ENCODE measurements around the gene UAP1L1. TPM values are rescaled to one million over a fixed set of nuclear protein-coding genes. Genes with fewer than 3 reads are reported as not detected.
A peak's percentile ranks its signal among the peaks of the same experiment; 100 is the strongest.

UAP1L1 gene
- total and polyA plus RNA-seq, 9 of the 15 experiments (the other 6 are each of a cell fraction or from before 2014, with no cell fraction given), result 0.20 to 8.6 (median 3.7) TPM

DNA sequence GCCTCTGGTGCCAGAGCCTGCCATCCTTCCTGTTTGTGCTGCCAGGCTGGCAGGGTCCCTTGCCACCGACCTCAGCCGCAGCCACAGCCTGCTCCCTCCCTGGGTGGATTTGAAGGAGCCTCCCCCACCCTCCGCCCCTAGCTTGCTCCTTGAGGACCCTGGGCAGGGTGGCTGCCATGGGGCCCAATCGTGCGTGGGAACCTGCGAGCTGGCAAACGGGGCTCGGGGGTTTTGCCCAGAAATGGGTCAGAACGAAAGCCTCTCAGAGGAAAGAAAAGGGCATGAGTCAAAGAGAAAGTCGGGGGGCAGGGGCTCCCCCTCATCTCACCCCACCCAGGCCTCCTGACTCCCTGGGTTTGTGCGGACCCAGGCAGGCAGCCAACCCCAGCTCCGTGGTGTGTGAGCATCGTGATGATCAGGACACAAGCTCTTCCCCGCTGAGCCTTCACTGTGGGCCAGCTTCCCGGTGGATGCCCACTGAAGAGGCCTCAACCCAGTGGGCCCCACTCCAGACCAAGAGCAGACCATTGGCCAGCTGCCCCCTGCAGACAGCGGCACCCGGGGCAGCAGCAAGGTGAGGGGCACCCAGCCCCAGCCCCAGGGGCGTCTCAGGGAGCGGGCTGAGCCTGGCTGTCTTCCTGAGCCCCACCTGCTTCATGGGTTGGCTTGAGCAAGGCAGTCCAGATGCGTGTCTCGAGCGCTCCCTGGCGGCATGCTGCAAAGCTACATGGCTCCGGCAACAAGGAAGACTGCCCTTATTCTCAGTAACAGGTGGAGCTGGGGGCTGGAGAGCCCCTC is 42.4 kb upstream of the UAP1L1 start:
- DNase-seq (ENCODE audit: extremely low read depth in 1 of 4, low spot score in 3 of 4) (peak; percentile 80 to 90 (median 81)), FAIRE-seq (peak; percentile 88), ATAC-seq (peak; percentile 98)
- Histone ChIP-seq H3K36me3 (ENCODE audit: control insufficient read depth, insufficient read depth, low read length) (no peaks in the 10 kb centered on the region), H3K4me2 (ENCODE audit: insufficient read depth, low read length) (no peak overlapping the region), H4K20me1 (replicated peaks; ENCODE audit: control insufficient read depth, insufficient read depth, low read length) (no peaks in the 10 kb centered on the region), H3K27ac (ENCODE audit: extremely low read depth, low read depth, low read length) (no peak overlapping the region), H3K9ac (ENCODE audit: insufficient read depth in 1 of 2, low read depth in 2 of 2, low read length in 2 of 2) (0 out of 4 replicates have a peak overlapping the region, but pooled peaks of 1 of the 2 experiments have one; percentile 63), H3K79me2 (ENCODE audit: control insufficient read depth, insufficient read depth, low read length) (no peaks in the 10 kb centered on the region), H3K4me3 (no peak overlapping the region), H3K9me3 (replicated peaks; ENCODE audit: control insufficient read depth, insufficient read depth, low read depth, low read length) (no peaks in the 10 kb centered on the region), H3K4me1 (replicated peaks in 1 of 2; ENCODE audit: control insufficient read depth in 2 of 2, insufficient read depth in 2 of 2, low read length in 2 of 2) (peaks cover 0 to 69% of the 10 kb centered on the region in 2 experiments; a peak in 3 of 5 replicates), H2AFZ (ENCODE audit: low read depth, low read length) (peak overlapping the region; percentile 54; the same call in 1 of the 2 replicates), H3K9me1 (ENCODE audit: control insufficient read depth, insufficient read depth, low read length) (no peaks in the 10 kb centered on the region), H3K27me3 (ENCODE audit: control insufficient read depth in 2 of 2, insufficient read depth in 2 of 2, low read length in 2 of 2) (peaks cover 0 to 13% of the 10 kb centered on the region in 2 experiments; a peak in 1 of 5 replicates)
- BruUV-seq (replicated peaks), result no TSS peak
- in situ Hi-C loops (cut with MboI) (loop anchor here (5.0 kb wide), 2 partner anchors 88 to 263 kb away; partner anchors contain the start of gene C8G), intact Hi-C loops (cut with micrococcal nuclease) (loop anchor here (1.0 to 2.0 kb wide), 4 partner anchors 31 to 192 kb away; partner anchors contain the start of gene AJM1)
- POLR2A ChIA-PET, result interaction anchor here (0.6 to 1.8 kb wide), 13 partner anchors 9 to 526 kb away, joined by 3 to 8 read pairs (median 3); partner anchors contain the start of genes DPP7 and SAPCD2
- CTCF ChIA-PET (ENCODE audit: low intra/inter-chr PET ratio), result interaction anchor here (2.2 to 3.7 kb wide), 2 partner anchors 86 to 248 kb away, joined by 10 to 47 read pairs; no protein-coding TSS in a partner anchor
- WGBS (ENCODE audit: insufficient coverage, low coverage, missing lambda C conversion rate), result 1% methylated on average over 18 of the region's 24 CpGs
- TF ChIP-seq, protein P1, sequence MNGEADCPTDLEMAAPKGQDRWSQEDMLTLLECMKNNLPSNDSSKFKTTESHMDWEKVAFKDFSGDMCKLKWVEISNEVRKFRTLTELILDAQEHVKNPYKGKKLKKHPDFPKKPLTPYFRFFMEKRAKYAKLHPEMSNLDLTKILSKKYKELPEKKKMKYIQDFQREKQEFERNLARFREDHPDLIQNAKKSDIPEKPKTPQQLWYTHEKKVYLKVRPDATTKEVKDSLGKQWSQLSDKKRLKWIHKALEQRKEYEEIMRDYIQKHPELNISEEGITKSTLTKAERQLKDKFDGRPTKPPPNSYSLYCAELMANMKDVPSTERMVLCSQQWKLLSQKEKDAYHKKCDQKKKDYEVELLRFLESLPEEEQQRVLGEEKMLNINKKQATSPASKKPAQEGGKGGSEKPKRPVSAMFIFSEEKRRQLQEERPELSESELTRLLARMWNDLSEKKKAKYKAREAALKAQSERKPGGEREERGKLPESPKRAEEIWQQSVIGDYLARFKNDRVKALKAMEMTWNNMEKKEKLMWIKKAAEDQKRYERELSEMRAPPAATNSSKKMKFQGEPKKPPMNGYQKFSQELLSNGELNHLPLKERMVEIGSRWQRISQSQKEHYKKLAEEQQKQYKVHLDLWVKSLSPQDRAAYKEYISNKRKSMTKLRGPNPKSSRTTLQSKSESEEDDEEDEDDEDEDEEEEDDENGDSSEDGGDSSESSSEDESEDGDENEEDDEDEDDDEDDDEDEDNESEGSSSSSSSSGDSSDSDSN (IDR thresholded peaks at IDR 0.05; ENCODE audit: borderline replicate concordance in 1 of 2, low read depth in 2 of 2, low read length in 2 of 2), result no peak
- TF ChIP-seq MTA2 (IDR thresholded peaks at IDR 0.05; ENCODE audit: low read depth) (no peak), POLR2H (tag; IDR thresholded peaks at IDR 0.05; ENCODE audit: low read depth) (no peak), ZFX (CRISPR knock-in tag; IDR thresholded peaks at IDR 0.05) (no peak), ZNF316 (IDR thresholded peaks at IDR 0.05) (no peak), EWSR1 (IDR thresholded peaks at IDR 0.05; ENCODE audit: borderline replicate concordance, low read depth, partially characterized antibody) (no peak), ZNF830 (CRISPR knock-in tag; IDR thresholded peaks at IDR 0.05) (no peak), ZNF347 (CRISPR knock-in tag; IDR thresholded peaks at IDR 0.05; ENCODE audit: low read depth) (no peak), ILK (tag; IDR thresholded peaks at IDR 0.05; ENCODE audit: borderline replicate concordance, low read depth) (no peak)
- TF ChIP-seq, protein P2, sequence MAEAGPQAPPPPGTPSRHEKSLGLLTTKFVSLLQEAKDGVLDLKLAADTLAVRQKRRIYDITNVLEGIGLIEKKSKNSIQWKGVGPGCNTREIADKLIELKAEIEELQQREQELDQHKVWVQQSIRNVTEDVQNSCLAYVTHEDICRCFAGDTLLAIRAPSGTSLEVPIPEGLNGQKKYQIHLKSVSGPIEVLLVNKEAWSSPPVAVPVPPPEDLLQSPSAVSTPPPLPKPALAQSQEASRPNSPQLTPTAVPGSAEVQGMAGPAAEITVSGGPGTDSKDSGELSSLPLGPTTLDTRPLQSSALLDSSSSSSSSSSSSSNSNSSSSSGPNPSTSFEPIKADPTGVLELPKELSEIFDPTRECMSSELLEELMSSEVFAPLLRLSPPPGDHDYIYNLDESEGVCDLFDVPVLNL (CRISPR knock-in tag; IDR thresholded peaks at IDR 0.05; ENCODE audit: low read depth), result no peak
- TF ChIP-seq, protein P3, sequence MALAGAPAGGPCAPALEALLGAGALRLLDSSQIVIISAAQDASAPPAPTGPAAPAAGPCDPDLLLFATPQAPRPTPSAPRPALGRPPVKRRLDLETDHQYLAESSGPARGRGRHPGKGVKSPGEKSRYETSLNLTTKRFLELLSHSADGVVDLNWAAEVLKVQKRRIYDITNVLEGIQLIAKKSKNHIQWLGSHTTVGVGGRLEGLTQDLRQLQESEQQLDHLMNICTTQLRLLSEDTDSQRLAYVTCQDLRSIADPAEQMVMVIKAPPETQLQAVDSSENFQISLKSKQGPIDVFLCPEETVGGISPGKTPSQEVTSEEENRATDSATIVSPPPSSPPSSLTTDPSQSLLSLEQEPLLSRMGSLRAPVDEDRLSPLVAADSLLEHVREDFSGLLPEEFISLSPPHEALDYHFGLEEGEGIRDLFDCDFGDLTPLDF (CRISPR knock-in tag; IDR thresholded peaks at IDR 0.05), result no peak
- TF ChIP-seq, protein P4, sequence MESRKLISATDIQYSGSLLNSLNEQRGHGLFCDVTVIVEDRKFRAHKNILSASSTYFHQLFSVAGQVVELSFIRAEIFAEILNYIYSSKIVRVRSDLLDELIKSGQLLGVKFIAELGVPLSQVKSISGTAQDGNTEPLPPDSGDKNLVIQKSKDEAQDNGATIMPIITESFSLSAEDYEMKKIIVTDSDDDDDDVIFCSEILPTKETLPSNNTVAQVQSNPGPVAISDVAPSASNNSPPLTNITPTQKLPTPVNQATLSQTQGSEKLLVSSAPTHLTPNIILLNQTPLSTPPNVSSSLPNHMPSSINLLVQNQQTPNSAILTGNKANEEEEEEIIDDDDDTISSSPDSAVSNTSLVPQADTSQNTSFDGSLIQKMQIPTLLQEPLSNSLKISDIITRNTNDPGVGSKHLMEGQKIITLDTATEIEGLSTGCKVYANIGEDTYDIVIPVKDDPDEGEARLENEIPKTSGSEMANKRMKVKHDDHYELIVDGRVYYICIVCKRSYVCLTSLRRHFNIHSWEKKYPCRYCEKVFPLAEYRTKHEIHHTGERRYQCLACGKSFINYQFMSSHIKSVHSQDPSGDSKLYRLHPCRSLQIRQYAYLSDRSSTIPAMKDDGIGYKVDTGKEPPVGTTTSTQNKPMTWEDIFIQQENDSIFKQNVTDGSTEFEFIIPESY (CRISPR knock-in tag; IDR thresholded peaks at IDR 0.05), result 0 out of 2 replicates have a peak, but pooled peaks have one; percentile 43

All from K562 (cell line).